ENCODE data around the gene CLK3.
A peak's percentile ranks its signal among the peaks of the same experiment; 100 is the strongest.

Gene CLK3

GRCh38 chr15:74613089-74613952 is 2.3 kb upstream of the CLK3 start:
- ChIA-PET POLR2A (interaction anchor here (0.7 to 5.1 kb wide), 8 partner anchors 9 to 620 kb away, joined by 3 to 53 read pairs (median 5); partner anchors contain the start of genes ARID3B and UBL7), CTCF (interaction anchor here (0.6 to 1.5 kb wide), 8 partner anchors 21 to 236 kb away, joined by 3 to 5 read pairs (median 4); partner anchors contain the start of gene ARID3B)
- Histone ChIP-seq H3K27ac (ENCODE audit: extremely low read depth, low read depth, low read length) (no peak overlapping the region), H3K4me1 (ENCODE audit: control insufficient read depth, insufficient read depth, low read length) (peaks cover 9% of the 10 kb centered on the region), H3K36me3 (ENCODE audit: control insufficient read depth in 2 of 2, insufficient read depth in 1 of 2, low read length in 2 of 2) (peaks cover 0 to 13% of the 10 kb centered on the region in 2 experiments; a peak in 1 of 3 replicates), H3K9me3 (ENCODE audit: control insufficient read depth, insufficient read depth, low read depth, low read length) (no peaks in the 10 kb centered on the region), H3K4me3 (ENCODE audit: low read depth, low read length) (no peak overlapping the region)
- peak; percentile 38; the same call in 1 of the 2 replicates for TF ChIP-seq GLIS2 (tag by site-specific recombination; IDR thresholded peaks at IDR 0.05)
- peak; percentile 23; the same call in 1 of the 2 replicates for TF ChIP-seq GLIS1 (tag by site-specific recombination; IDR thresholded peaks at IDR 0.05)
- TF ChIP-seq ZFHX2 (tag by site-specific recombination; conservative IDR thresholded peaks at IDR 0.05), result 0 out of 2 replicates have a peak, but pooled peaks have one; percentile 8
- no peak for TF ChIP-seq ZNF26 (tag by site-specific recombination; IDR thresholded peaks at IDR 0.05)
- no peak for TF ChIP-seq BCL6B (tag by site-specific recombination; IDR thresholded peaks at IDR 0.05)

- H3K4me1 ChIP-seq (ENCODE audit: control insufficient read depth, insufficient read depth, low read length), result peaks cover 9% of the 10 kb centered on the region
- ChIA-PET CTCF (interaction anchor here (0.6 to 1.5 kb wide), 6 partner anchors 21 to 649 kb away, joined by 3 to 5 read pairs (median 4); partner anchors contain the start of gene ARID3B), POLR2A (interaction anchor here (0.7 to 5.1 kb wide), 8 partner anchors 10 to 621 kb away, joined by 3 to 53 read pairs (median 6); partner anchors contain the start of genes ARID3B and UBL7)
- no peak overlapping the region; the same call in 1 of the 2 replicates for H3K27ac ChIP-seq (ENCODE audit: extremely low read depth, low read depth, low read length)
- H3K9me3 ChIP-seq (ENCODE audit: control insufficient read depth, insufficient read depth, low read depth, low read length), result no peaks in the 10 kb centered on the region
- peak; percentile 57; the same call in 1 of the 2 replicates for TF ChIP-seq ZNF223 (tag by site-specific recombination; IDR thresholded peaks at IDR 0.05)
- peak; percentile 98 for TF ChIP-seq PRDM10 (tag by site-specific recombination; IDR thresholded peaks at IDR 0.05)
- peak; percentile 95; the same call in 1 of the 2 replicates for TF ChIP-seq GLIS2 (tag by site-specific recombination; IDR thresholded peaks at IDR 0.05)
- TF ChIP-seq KLF10 (tag by site-specific recombination; IDR thresholded peaks at IDR 0.05), result no peak
- H3K36me3 ChIP-seq (ENCODE audit: control insufficient read depth in 2 of 2, insufficient read depth in 1 of 2, low read length in 2 of 2), result peaks cover under 1 to 21% of the 10 kb centered on the region in 2 experiments; a peak in 2 of 3 replicates
- H3K4me3 ChIP-seq (ENCODE audit: low read depth, low read length), result peak overlapping the region; percentile 21
These were observed 1.5 kb upstream of the CLK3 start for GRCh38 chr15:74613953-74614743.

Measured in HEK293 (cell line).